Heart left ventricle (tissue), 16 donors: ENCODE data around the gene CFAP65. TPM values are rescaled to one million over a fixed set of nuclear protein-coding genes. Genes with fewer than 3 reads are reported as not detected.

Experiments
- ATAC-seq, 4 donors: fragments of 200-7000 bp; cut with Tn5 transposase; one replicate each; pipeline ENCODE4 v1.9.1; 2020 to 2022; ENCODE audit warnings: moderate library complexity in 4 of 4, mild to moderate bottlenecking in 3 of 4, moderate number of reproducible peaks in 1 of 4
- DNase-seq, 5 donors: peaks; one replicate each; pipeline ENCODE4 v3.0.0-alpha.2; 2020
- H3K27ac ChIP-seq, 12 donors: fragments of 200-600 bp; sonication (generic) in 4 of 12; one replicate each; pipeline versions ENCODE4 v1.5.0 to v1.8.0; 2016 to 2022; ENCODE audit warnings: mild to moderate bottlenecking in 2 of 12
- H3K27me3 ChIP-seq, 9 donors: fragments of 200-600 bp; sonication (generic) in 2 of 9; one replicate each; pipeline versions ENCODE4 v1.5.1 to v1.8.0; 2016 to 2022; ENCODE audit warnings: mild to moderate bottlenecking in 3 of 9
- H3K36me3 ChIP-seq, 9 donors: fragments of 200-600 bp; sonication (generic) in 2 of 9; one replicate each; pipeline versions ENCODE4 v1.5.0 to v1.8.0; 2018 to 2022; ENCODE audit warnings: mild to moderate bottlenecking in 2 of 9
- H3K4me1 ChIP-seq, 12 donors: fragments of 200-600 bp; sonication (generic) in 4 of 12; one replicate each; pipeline versions ENCODE4 v1.5.0 to v1.8.0; 2016 to 2022; ENCODE audit warnings: mild to moderate bottlenecking in 3 of 12
- H3K4me3 ChIP-seq, 12 donors: fragments of 200-600 bp; sonication (generic) in 4 of 12; one replicate each; pipeline versions ENCODE4 v1.5.0 to v1.8.0; 2017 to 2022; ENCODE audit warnings: mild to moderate bottlenecking in 9 of 12, moderate library complexity in 4 of 12
- H3K9me3 ChIP-seq, 12 donors: fragments of 200-600 bp; sonication (generic) in 4 of 12; one replicate each; pipeline versions ENCODE4 v1.5.0 to v1.8.0; 2016 to 2022; ENCODE audit warnings: mild to moderate bottlenecking in 1 of 12
- POLR2A ChIP-seq, 2 donors: fragments of 450-650 bp; IDR thresholded peaks; one replicate each; pipeline ENCODE4 v1.6.1; 2017; ENCODE audit warnings: antibody characterized with exemption in 2 of 2, mild to moderate bottlenecking in 2 of 2, moderate library complexity in 2 of 2
- WGBS, 4 donors: extraction: QIAGEN DNeasy Blood & Tissue Kit in 2 of 4; methylation state at CpG; one replicate each; pipeline versions ENCODE4 v1.1.5 to v1.1.7; 2013 to 2018; 5-methylcytosine and 5-hydroxymethylcytosine counted together
- intact Hi-C, 10 donors: fragments of 100-400 bp; cut with DNase I; formaldehyde crosslinking; loops; one replicate each; pipeline versions ENCODE4 v1.11.1 to v1.14.2; 2022
- polyA plus RNA-seq, 2 donors: library from polyadenylated mRNA; stranded (reverse); fragments of 200-250 nt; gene quantifications; one replicate each; pipeline ENCODE4 v1.2.3, GENCODE V29; 2013
- total RNA-seq, 9 donors: library from RNA; depleted of rRNA in 2 of 9; stranded (reverse); fragments of >200 nt in 2 of 9; fragmentation: NEBNext Ultra II Directional in 3 of 9; extraction: Animal tissue kit (Norgen Biotek cat#: 25700) in 3 of 9; gene quantifications; one replicate each; pipeline versions ENCODE4 v1.1.0 to v1.2.4, GENCODE V29; 2016 to 2023
- TF ChIP-seq, protein P1 (sequence below), 12 donors: fragments of 200-600 bp; sonication (generic) in 4 of 12; IDR thresholded peaks; one replicate each; pipeline versions ENCODE4 v1.5.0 to v1.8.0; 2018 to 2022; ENCODE audit warnings: antibody characterized with exemption in 12 of 12, mild to moderate bottlenecking in 5 of 12
- donor health status: ischemic (EF 13 %, LVEDD 7.1; RV severe dilation, severe dysfunction).
- donor health status: healthy with polysubstance abuse.
- donor health status: DM: no; HTN: yes; CAD: no.
- donor health status: DM: no; HTN: no; CAD: no.
- donor health status: ischemic (EF 25% LVEDD 6.9; RV normal size, moderate dysfunction).
- donor health status: ischemic (EF 25% LVEDD 5.7; RV mildly dilated, moderate dysfunction).
- donor health status: healthy.
- donor health status: DM: yes; HTN: yes; CAD: no.
- donor health status: ischemic (EF 35%, LVEDD 5.7; RV mildly dilated, moderate dysfunction).
- donor health status: nonischemic (EF 11% LVEDD 7.7; RV severe dilation, severe dysfunction).
- donor health status: DM: yes; HTN: yes; CAD: no.
- donor health status: PGD.
- donor health status: ischemic (EF 29% LVEDD 5.4; RV normal size, mild dysfunction).
- donor health status: nonischemic (EF 23%, LVEDD 6.1; RV moderate dilation, normal function).

The CFAP65 gene
- total and polyA plus RNA-seq, 11 donors, result 0.04 TPM; not detected in 10

- Histone ChIP-seq H3K4me1 (peaks cover 0 to 28% (median 2%) of the 10 kb centered on the region in 12 donors), H3K4me3 (no peak overlapping the region), H3K36me3 (no peaks in the 10 kb centered on the region), H3K27ac (no peak overlapping the region), H3K27me3 (no peaks in the 10 kb centered on the region), H3K9me3 (no peaks in the 10 kb centered on the region)
- TF ChIP-seq, protein P1, sequence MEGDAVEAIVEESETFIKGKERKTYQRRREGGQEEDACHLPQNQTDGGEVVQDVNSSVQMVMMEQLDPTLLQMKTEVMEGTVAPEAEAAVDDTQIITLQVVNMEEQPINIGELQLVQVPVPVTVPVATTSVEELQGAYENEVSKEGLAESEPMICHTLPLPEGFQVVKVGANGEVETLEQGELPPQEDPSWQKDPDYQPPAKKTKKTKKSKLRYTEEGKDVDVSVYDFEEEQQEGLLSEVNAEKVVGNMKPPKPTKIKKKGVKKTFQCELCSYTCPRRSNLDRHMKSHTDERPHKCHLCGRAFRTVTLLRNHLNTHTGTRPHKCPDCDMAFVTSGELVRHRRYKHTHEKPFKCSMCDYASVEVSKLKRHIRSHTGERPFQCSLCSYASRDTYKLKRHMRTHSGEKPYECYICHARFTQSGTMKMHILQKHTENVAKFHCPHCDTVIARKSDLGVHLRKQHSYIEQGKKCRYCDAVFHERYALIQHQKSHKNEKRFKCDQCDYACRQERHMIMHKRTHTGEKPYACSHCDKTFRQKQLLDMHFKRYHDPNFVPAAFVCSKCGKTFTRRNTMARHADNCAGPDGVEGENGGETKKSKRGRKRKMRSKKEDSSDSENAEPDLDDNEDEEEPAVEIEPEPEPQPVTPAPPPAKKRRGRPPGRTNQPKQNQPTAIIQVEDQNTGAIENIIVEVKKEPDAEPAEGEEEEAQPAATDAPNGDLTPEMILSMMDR (IDR thresholded peaks at IDR 0.05), result no peak
- TF ChIP-seq POLR2A (IDR thresholded peaks at IDR 0.05), result no peak
- WGBS, 4 donors, result 94 to 100% (median 97%) methylated on average over 1 of the region's 1 CpG
- intact Hi-C loops, result no loop called here
- no peak for DNase-seq
- ATAC-seq, result no peak
These were observed 46.5 kb upstream of the CFAP65 start for GRCh38 chr2:219087848-219088247.

DNA sequence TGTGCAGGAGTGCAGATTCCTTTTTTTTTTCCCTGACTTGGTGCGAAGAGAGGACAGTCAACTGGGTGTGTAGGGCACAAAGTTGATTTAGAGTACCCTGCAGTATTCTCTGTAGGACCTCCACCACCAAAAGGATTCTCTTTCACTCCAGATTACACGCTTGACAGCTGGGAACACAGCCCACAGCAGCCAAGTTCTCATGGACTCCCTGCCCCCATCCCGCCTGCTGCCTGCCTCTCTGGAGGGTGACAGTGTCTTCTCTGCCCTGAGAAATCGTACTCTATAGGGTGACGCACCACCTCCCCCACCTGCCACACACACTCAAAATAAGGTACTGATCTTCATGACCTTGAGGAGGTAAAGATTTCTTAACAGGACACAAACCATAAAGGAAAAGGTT, 46.0 kb upstream of the CFAP65 start:
- Histone ChIP-seq H3K27me3 (no peaks in the 10 kb centered on the region), H3K4me3 (no peak overlapping the region), H3K36me3 (no peaks in the 10 kb centered on the region), H3K9me3 (no peaks in the 10 kb centered on the region), H3K27ac (no peak overlapping the region), H3K4me1 (peaks cover 0 to 33% (median 7%) of the 10 kb centered on the region in 12 donors)
- ATAC-seq (no peak), DNase-seq (no peak)
- 89 to 94% (median 91%) methylated on average over 5 of the region's 5 CpGs for WGBS, 4 donors
- intact Hi-C loops, result no loop called here
- no peak for TF ChIP-seq POLR2A (IDR thresholded peaks at IDR 0.05)
- TF ChIP-seq, protein P1 (IDR thresholded peaks at IDR 0.05), result no peak

DNA sequence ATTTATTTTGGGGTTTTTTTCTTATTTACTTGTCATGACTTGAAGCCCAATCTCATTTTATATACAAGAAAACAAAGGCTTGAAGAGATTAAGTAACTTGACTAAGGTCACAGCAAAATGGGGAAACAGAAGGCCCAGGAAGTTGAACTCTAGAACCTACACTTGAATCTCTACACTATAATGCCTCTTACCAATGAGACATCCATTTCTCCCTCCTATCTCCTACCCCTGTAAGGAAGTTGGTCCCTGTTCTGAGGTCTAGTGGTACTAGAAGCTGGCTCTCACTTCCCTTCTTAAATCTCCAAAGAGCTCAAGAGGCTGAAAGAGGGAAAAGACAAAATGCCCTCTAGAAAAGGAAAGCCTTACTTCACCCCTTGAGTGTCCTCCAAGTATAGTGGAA, 44.9 kb upstream of the CFAP65 start:
- Histone ChIP-seq H3K9me3 (no peaks in the 10 kb centered on the region), H3K36me3 (no peaks in the 10 kb centered on the region), H3K4me1 (peaks cover 0 to 45% (median 11%) of the 10 kb centered on the region in 12 donors), H3K27ac (no peak overlapping the region), H3K4me3 (no peak overlapping the region), H3K27me3 (no peaks in the 10 kb centered on the region)
- no peak for DNase-seq
- TF ChIP-seq POLR2A (IDR thresholded peaks at IDR 0.05), result no peak
- TF ChIP-seq, protein P1 (IDR thresholded peaks at IDR 0.05), result no peak
- intact Hi-C loops, result no loop called here
- no peak for ATAC-seq

GRCh38 chr2:219084791-219085190, 43.5 kb upstream of the CFAP65 start:
- Histone ChIP-seq H3K4me1 (peaks cover 0 to 46% (median 11%) of the 10 kb centered on the region in 12 donors), H3K27me3 (no peaks in the 10 kb centered on the region), H3K9me3 (no peaks in the 10 kb centered on the region), H3K27ac (no peak overlapping the region), H3K4me3 (no peak overlapping the region), H3K36me3 (no peaks in the 10 kb centered on the region)
- ATAC-seq, result no peak
- no peak for DNase-seq
- intact Hi-C loops, result no loop called here
- TF ChIP-seq POLR2A (IDR thresholded peaks at IDR 0.05), result no peak
- TF ChIP-seq, protein P1 (IDR thresholded peaks at IDR 0.05), result no peak
